Kidney (tissue), 14 donors: ENCODE data around the gene ACAP3. TPM values are rescaled to one million over a fixed set of nuclear protein-coding genes. Genes with fewer than 3 reads are reported as not detected.

ENCODE experiments used
- DNase-seq, 5 donors: peaks; one replicate each; pipeline ENCODE4 v3.0.0-alpha.2; 2013 to 2020
- FAIRE-seq: peaks from 2 replicates; lab custom pipeline; 2012; peaks lifted over from hg19 to GRCh38; lab: Jason Lieb, UNC
- H3K27ac ChIP-seq, 2 donors: one replicate each; pipeline ENCODE4 v1.7.0; 2013; ENCODE audit warnings: low read depth in 2 of 2, low read length in 2 of 2, inconsistent platforms in 1 of 2
- H3K27me3 ChIP-seq: one replicate; pipeline ENCODE4 v1.7.1; 2013; ENCODE audit warnings: low read length, inconsistent platforms; ENCODE audit not compliant: control insufficient read depth, insufficient read depth
- H3K36me3 ChIP-seq, 3 donors: one replicate each; pipeline versions ENCODE4 v1.7.0 to v1.7.1; 2013; ENCODE audit warnings: low read length in 3 of 3, control low read depth in 1 of 3, inconsistent platforms in 1 of 3; ENCODE audit not compliant: insufficient read depth in 3 of 3, control insufficient read depth in 2 of 3
- H3K4me1 ChIP-seq, 3 donors: one replicate each; pipeline versions ENCODE4 v1.7.0 to v1.7.1; 2013; ENCODE audit warnings: low read length in 3 of 3, inconsistent platforms in 1 of 3, low read depth in 1 of 3; ENCODE audit not compliant: control insufficient read depth in 2 of 3, insufficient read depth in 2 of 3
- H3K4me3 ChIP-seq, 3 donors: one replicate each; pipeline versions ENCODE4 v1.7.0 to v1.8.1; 2013; ENCODE audit warnings: low read length in 3 of 3, control low read depth in 1 of 3, inconsistent platforms in 1 of 3
- H3K9ac ChIP-seq, 3 donors: one replicate each; pipeline versions ENCODE4 v1.7.0 to v1.7.1; 2013; ENCODE audit warnings: low read length in 3 of 3, control low read depth in 1 of 3, inconsistent platforms in 1 of 3
- H3K9me3 ChIP-seq, 3 donors: one replicate each; pipeline versions ENCODE4 v1.7.0 to v1.7.1; 2013; ENCODE audit warnings: low read length in 3 of 3, control low read depth in 1 of 3, inconsistent platforms in 1 of 3; ENCODE audit not compliant: control insufficient read depth in 2 of 3, insufficient read depth in 1 of 3
- intact Hi-C: fragments of 100-400 bp; cut with DNase I; formaldehyde crosslinking; loops from one replicate; pipeline ENCODE4 v1.11.1; 2022
- microRNA-seq: library from miRNA; unstranded; fragments of <30 nt; microRNA quantifications from one replicate; pipeline ENCODE4 v1.2.0, GENCODE V29; 2020
- polyA plus RNA-seq: library from polyadenylated mRNA; stranded (reverse); fragments of 350-450 nt; fragmentation: Illumina TruSeq; extraction: RNeasy Lipid Tissue Mini Kit (QIAGEN cat#74804); gene quantifications from one replicate; pipeline ENCODE4 v1.2.3, GENCODE V29; 2014; ENCODE audit warnings: low read depth, low replicate concordance; ENCODE audit not compliant: insufficient read depth
- total RNA-seq: library from RNA; stranded (reverse); fragmentation: NEBNext Ultra II Directional; extraction: Animal tissue kit (Norgen Biotek cat#: 25700); gene quantifications from one replicate; pipeline ENCODE4 v1.2.1, GENCODE V29; 2021
- TF ChIP-seq, protein P1 (sequence below): IDR thresholded peaks from 3 replicates; pipeline ENCODE4 v1.5.1; 2012; ENCODE audit warnings: mild to moderate bottlenecking, moderate library complexity, borderline replicate concordance; ENCODE audit not compliant: insufficient read depth; ENCODE audit errors: extremely low read depth
- donor health status: control.
- donor health status: control.
- donor health status: control.
- donor health status: control.
- donor health status: control.
- donor health status: DM: yes; HTN: yes; CAD: no.
- donor health status: Normal renal cell carcinoma (clear cell type).

The ACAP3 gene
- total and polyA plus RNA-seq, 2 donors from 2014 or later = 15.9 to 39.5 TPM

DNA sequence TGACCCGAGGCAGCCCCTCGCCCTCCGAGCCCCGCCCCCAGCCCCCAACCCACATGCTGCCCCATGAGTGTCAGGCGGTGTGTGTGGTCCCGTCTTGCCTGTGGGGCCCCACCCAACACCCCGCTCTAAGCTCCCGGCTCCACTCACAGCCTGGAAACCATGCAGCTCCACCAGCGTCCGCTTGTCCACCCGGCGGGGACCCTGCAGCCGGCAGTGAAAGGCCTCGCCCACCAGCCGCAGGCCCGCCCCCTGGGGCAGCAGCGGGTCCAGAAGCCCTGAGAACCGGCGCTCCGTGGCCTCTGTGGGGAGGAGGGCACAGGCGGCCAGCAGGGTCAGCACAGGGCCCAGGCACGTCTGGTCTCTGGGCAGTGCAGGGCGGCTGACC lies 63.9 kb downstream of the ACAP3 start:
- intact Hi-C loops = no loop called here
- Histone ChIP-seq H3K9ac (no peak overlapping the region), H3K4me3 (no peak overlapping the region), H3K27ac (no peak overlapping the region), H3K4me1 (no peaks in the 10 kb centered on the region), H3K27me3 (no peaks in the 10 kb centered on the region), H3K9me3 (no peaks in the 10 kb centered on the region), H3K36me3 (no peaks in the 10 kb centered on the region)
- TF ChIP-seq, protein P1, sequence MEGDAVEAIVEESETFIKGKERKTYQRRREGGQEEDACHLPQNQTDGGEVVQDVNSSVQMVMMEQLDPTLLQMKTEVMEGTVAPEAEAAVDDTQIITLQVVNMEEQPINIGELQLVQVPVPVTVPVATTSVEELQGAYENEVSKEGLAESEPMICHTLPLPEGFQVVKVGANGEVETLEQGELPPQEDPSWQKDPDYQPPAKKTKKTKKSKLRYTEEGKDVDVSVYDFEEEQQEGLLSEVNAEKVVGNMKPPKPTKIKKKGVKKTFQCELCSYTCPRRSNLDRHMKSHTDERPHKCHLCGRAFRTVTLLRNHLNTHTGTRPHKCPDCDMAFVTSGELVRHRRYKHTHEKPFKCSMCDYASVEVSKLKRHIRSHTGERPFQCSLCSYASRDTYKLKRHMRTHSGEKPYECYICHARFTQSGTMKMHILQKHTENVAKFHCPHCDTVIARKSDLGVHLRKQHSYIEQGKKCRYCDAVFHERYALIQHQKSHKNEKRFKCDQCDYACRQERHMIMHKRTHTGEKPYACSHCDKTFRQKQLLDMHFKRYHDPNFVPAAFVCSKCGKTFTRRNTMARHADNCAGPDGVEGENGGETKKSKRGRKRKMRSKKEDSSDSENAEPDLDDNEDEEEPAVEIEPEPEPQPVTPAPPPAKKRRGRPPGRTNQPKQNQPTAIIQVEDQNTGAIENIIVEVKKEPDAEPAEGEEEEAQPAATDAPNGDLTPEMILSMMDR = no peak
- peak in 3 of 5 donors; percentile 26 to 75 (median 48) for DNase-seq
- FAIRE-seq = no peak

DNA sequence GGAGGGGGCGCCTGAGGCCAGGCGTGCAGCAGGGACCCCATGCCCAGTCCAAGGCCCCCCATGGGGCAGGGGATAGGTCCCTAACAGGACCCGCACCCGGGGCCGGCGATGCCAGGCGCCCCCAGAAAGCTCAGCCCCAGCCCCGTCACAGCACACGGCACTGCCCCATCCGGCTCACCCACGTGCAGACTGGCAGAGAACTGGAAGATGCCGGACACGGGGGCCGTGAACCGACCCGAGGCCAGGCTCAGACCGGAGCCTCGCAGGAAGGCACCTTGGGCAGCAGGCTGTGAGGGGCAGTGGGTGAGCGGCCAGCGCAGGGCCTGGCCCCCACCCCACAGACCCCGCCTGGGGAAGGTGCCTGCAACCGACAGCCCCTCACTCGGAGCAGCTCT lies 64.5 kb downstream of the ACAP3 start:
- DNase-seq (no peak), FAIRE-seq (no peak)
- Histone ChIP-seq H3K27ac (no peak overlapping the region), H3K4me1 (no peaks in the 10 kb centered on the region), H3K9ac (no peak overlapping the region), H3K27me3 (no peaks in the 10 kb centered on the region), H3K36me3 (no peaks in the 10 kb centered on the region), H3K9me3 (no peaks in the 10 kb centered on the region), H3K4me3 (no peak overlapping the region)
- intact Hi-C loops = no loop called here
- TF ChIP-seq, protein P1 = no peak

- intact Hi-C loops = no loop called here
Observed at GRCh38 chr1:1242461-1243265, 65.1 kb downstream of the ACAP3 start.

More at GRCh38 chr1:1242461-1243265, 65.1 kb downstream of the ACAP3 start:
- no peaks in the 10 kb centered on the region for H3K9me3 ChIP-seq
- peak in 1 of 5 donors; percentile 67 for DNase-seq
- H3K36me3 ChIP-seq = no peaks in the 10 kb centered on the region
- no peaks in the 10 kb centered on the region for H3K27me3 ChIP-seq
- H3K9ac ChIP-seq = no peak overlapping the region
- H3K4me3 ChIP-seq = no peak overlapping the region
- H3K4me1 ChIP-seq = no peaks in the 10 kb centered on the region
- FAIRE-seq = no peak
- no peak overlapping the region for H3K27ac ChIP-seq
- TF ChIP-seq, protein P1 = no peak

Small RNAs within 50 kb of the gene (microRNA-seq; reads per million reads assigned to microRNA genes)
- gene MIR6726 (1.7 reads per million), gene MIR6727 (not detected), gene MIR6808 (not detected)

Other genes with a start within 250 kb of the ACAP3 start
- 2.3 TPM for gene RNF223, start 233.6 kb downstream of the ACAP3 start, total RNA-seq
- gene RNF223, start 233.6 kb downstream of the ACAP3 start, polyA plus RNA-seq = 0.28 TPM
- 14.8 TPM for gene C1orf159, start 191.8 kb downstream of the ACAP3 start, total RNA-seq
- gene C1orf159, start 191.8 kb downstream of the ACAP3 start, polyA plus RNA-seq = 8.6 TPM
- 1.5 TPM for gene TTLL10, start 134.1 kb downstream of the ACAP3 start, total RNA-seq
- not detected for gene TTLL10, start 134.1 kb downstream of the ACAP3 start, polyA plus RNA-seq
- gene TNFRSF18, start 101.3 kb downstream of the ACAP3 start, total RNA-seq = 8.1 TPM
- gene TNFRSF18, start 101.3 kb downstream of the ACAP3 start, polyA plus RNA-seq = not detected
- 5.1 TPM for gene TNFRSF4, start 93.8 kb downstream of the ACAP3 start, total RNA-seq
- 3.3 TPM for gene TNFRSF4, start 93.8 kb downstream of the ACAP3 start, polyA plus RNA-seq
- 160 TPM for gene SDF4, start 75.9 kb downstream of the ACAP3 start, total RNA-seq
- gene SDF4, start 75.9 kb downstream of the ACAP3 start, polyA plus RNA-seq = 143 TPM
- 20.3 TPM for gene B3GALT6, start 75.7 kb downstream of the ACAP3 start, total RNA-seq
- 13.7 TPM for gene B3GALT6, start 75.7 kb downstream of the ACAP3 start, polyA plus RNA-seq
- gene C1QTNF12, start 61.2 kb downstream of the ACAP3 start, total RNA-seq = 3.1 TPM
- 9.9 TPM for gene C1QTNF12, start 61.2 kb downstream of the ACAP3 start, polyA plus RNA-seq
- 56.6 TPM for gene UBE2J2, start 34.1 kb downstream of the ACAP3 start, total RNA-seq
- 57.4 TPM for gene UBE2J2, start 34.1 kb downstream of the ACAP3 start, polyA plus RNA-seq
- 4.6 TPM for gene SCNN1D, start 27.5 kb downstream of the ACAP3 start, total RNA-seq
- gene SCNN1D, start 27.5 kb downstream of the ACAP3 start, polyA plus RNA-seq = 4.6 TPM
- 12.6 TPM for gene PUSL1, start 667 bp upstream of the ACAP3 start, total RNA-seq
- gene PUSL1, start 667 bp upstream of the ACAP3 start, polyA plus RNA-seq = 13.9 TPM
- 100 TPM for gene INTS11, start 16.7 kb upstream of the ACAP3 start, total RNA-seq
- 73.6 TPM for gene INTS11, start 16.7 kb upstream of the ACAP3 start, polyA plus RNA-seq
- 21.9 TPM for gene CPTP, start 16.9 kb upstream of the ACAP3 start, total RNA-seq
- 51.5 TPM for gene CPTP, start 16.9 kb upstream of the ACAP3 start, polyA plus RNA-seq
- gene TAS1R3, start 23.4 kb upstream of the ACAP3 start, total RNA-seq = 1.3 TPM
- gene TAS1R3, start 23.4 kb upstream of the ACAP3 start, polyA plus RNA-seq = 0.15 TPM
- 55.0 TPM for gene DVL1, start 41.5 kb upstream of the ACAP3 start, total RNA-seq
- 32.5 TPM for gene DVL1, start 41.5 kb upstream of the ACAP3 start, polyA plus RNA-seq
- 26.0 TPM for gene MXRA8, start 50.6 kb upstream of the ACAP3 start, total RNA-seq
- 64.7 TPM for gene MXRA8, start 50.6 kb upstream of the ACAP3 start, polyA plus RNA-seq
- gene AURKAIP1, start 67.3 kb upstream of the ACAP3 start, total RNA-seq = 111 TPM
- 359 TPM for gene AURKAIP1, start 67.3 kb upstream of the ACAP3 start, polyA plus RNA-seq
- 199 TPM for gene CCNL2, start 91.4 kb upstream of the ACAP3 start, total RNA-seq
- gene CCNL2, start 91.4 kb upstream of the ACAP3 start, polyA plus RNA-seq = 72.0 TPM
- 103 TPM for gene MRPL20, start 99.4 kb upstream of the ACAP3 start, total RNA-seq
- gene MRPL20, start 99.4 kb upstream of the ACAP3 start, polyA plus RNA-seq = 221 TPM
- gene ANKRD65, start 113.3 kb upstream of the ACAP3 start, total RNA-seq = 5.2 TPM
- 7.1 TPM for gene ANKRD65, start 113.3 kb upstream of the ACAP3 start, polyA plus RNA-seq
- gene VWA1, start 127.8 kb upstream of the ACAP3 start, total RNA-seq = 116 TPM
- 103 TPM for gene VWA1, start 127.8 kb upstream of the ACAP3 start, polyA plus RNA-seq
- gene ATAD3C, start 141.8 kb upstream of the ACAP3 start, total RNA-seq = 10.0 TPM
- gene ATAD3C, start 141.8 kb upstream of the ACAP3 start, polyA plus RNA-seq = 14.3 TPM
- gene ATAD3B, start 163.8 kb upstream of the ACAP3 start, total RNA-seq = 28.8 TPM
- gene ATAD3B, start 163.8 kb upstream of the ACAP3 start, polyA plus RNA-seq = 13.3 TPM
- gene ATAD3A, start 204.2 kb upstream of the ACAP3 start, total RNA-seq = 19.1 TPM
- gene ATAD3A, start 204.2 kb upstream of the ACAP3 start, polyA plus RNA-seq = 17.5 TPM
- 1.9 TPM for gene TMEM240, start 232.7 kb upstream of the ACAP3 start, total RNA-seq
- 1.7 TPM for gene TMEM240, start 232.7 kb upstream of the ACAP3 start, polyA plus RNA-seq